ENCODE measurements around the gene MS4A15.
"Not testable (repeated sequence)": the region's sequence is repeated elsewhere in the genome, so short reads cannot be mapped to it uniquely, and the experiment has no call there.

The MS4A15 gene, protein sequence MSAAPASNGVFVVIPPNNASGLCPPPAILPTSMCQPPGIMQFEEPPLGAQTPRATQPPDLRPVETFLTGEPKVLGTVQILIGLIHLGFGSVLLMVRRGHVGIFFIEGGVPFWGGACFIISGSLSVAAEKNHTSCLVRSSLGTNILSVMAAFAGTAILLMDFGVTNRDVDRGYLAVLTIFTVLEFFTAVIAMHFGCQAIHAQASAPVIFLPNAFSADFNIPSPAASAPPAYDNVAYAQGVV

DNA sequence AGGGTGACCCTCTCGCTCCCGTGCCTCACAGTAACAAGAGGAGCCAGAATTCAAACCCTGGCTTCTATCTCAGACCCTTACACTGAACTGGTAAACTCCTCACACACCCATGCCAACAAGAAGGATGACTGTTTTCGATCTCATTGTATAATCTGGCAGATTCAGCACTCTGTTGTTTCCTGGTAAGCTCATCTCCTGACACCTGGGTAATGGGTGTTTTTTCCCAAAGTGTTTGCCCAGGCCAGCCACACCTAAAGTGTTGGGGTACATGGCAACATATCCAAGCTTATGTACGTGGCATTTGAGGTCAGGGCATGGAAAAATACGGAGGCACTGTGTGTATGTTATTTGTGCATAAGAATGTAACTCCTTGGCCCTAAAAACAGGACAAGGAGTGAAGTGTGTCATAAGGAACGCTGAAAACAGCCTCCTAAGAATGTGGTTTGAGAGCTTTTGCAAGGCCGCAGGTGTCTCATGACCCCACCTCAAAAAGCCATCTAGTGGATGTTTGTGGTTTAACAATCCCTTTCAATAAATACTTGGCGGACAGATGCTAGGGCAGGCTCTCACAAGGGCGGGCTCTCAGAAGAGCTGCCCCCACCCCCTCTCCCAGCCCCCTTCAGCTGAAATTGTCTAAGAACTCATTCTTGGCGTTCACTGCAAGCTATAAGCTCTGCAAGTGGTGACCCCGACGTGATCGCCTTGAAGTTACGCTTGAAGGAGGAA, at the start of gene MS4A15:
Gene MS4A15 (plus strand): TSS at position 561 of the 726 bp plus-strand sequence. CDS start 6,867 bp downstream, outside the sequence.
- in situ Hi-C loops (cut with HindIII; ENCODE audit: low pct_ligation_motif_present, low sequenced_read_pairs), result no loop called here
- H3K27me3 ChIP-seq (replicated peaks), result peaks cover 2% of the 10 kb centered on the region

DNA sequence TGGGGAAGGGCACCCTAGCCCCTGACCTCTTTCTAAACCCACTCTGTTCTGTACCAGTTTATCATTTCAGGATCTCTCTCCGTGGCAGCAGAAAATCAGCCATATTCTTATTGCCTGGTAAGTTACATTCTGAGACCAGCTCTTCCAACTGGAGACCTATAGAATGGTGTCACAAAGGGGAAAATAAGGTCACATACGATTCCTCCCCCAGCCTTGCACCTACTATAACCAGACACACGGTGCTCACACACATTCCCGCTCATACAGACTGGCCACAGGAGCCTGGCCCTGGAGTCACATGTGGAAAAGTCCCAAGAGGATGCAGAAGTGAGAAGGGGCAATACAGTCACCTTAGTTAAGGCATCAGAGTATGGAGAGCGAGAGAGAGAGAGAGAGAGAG, 49.7 kb upstream of the MS4A15 start:
- in situ Hi-C loops (cut with HindIII; ENCODE audit: low pct_ligation_motif_present, low sequenced_read_pairs), result no loop called here
- no peak overlapping the region for H3K27ac ChIP-seq
- no peaks in the 10 kb centered on the region for H3K27me3 ChIP-seq (replicated peaks)
- H3K36me3 ChIP-seq (replicated peaks), result no peaks in the 10 kb centered on the region
- no peak for DNase-seq
- no peak overlapping the region for H3K4me3 ChIP-seq (ENCODE audit: low read depth, low read length)
- TF ChIP-seq, protein P1, sequence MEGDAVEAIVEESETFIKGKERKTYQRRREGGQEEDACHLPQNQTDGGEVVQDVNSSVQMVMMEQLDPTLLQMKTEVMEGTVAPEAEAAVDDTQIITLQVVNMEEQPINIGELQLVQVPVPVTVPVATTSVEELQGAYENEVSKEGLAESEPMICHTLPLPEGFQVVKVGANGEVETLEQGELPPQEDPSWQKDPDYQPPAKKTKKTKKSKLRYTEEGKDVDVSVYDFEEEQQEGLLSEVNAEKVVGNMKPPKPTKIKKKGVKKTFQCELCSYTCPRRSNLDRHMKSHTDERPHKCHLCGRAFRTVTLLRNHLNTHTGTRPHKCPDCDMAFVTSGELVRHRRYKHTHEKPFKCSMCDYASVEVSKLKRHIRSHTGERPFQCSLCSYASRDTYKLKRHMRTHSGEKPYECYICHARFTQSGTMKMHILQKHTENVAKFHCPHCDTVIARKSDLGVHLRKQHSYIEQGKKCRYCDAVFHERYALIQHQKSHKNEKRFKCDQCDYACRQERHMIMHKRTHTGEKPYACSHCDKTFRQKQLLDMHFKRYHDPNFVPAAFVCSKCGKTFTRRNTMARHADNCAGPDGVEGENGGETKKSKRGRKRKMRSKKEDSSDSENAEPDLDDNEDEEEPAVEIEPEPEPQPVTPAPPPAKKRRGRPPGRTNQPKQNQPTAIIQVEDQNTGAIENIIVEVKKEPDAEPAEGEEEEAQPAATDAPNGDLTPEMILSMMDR (IDR thresholded peaks at IDR 0.05; ENCODE audit: low read depth, low read length, missing control alignments), result no peak

More for the DNA sequence above, at the start of gene MS4A15:
- TF ChIP-seq, protein P1 (IDR thresholded peaks at IDR 0.05; ENCODE audit: low read depth, low read length, missing control alignments), result peak; percentile 29
- Histone ChIP-seq H3K4me3 (ENCODE audit: low read depth, low read length) (no peak within 1 kb of the TSS), H3K36me3 (replicated peaks) (no peaks in the 10 kb centered on the region), H3K27ac (no peak within 1 kb of the TSS)
- no peak for DNase-seq

DNA sequence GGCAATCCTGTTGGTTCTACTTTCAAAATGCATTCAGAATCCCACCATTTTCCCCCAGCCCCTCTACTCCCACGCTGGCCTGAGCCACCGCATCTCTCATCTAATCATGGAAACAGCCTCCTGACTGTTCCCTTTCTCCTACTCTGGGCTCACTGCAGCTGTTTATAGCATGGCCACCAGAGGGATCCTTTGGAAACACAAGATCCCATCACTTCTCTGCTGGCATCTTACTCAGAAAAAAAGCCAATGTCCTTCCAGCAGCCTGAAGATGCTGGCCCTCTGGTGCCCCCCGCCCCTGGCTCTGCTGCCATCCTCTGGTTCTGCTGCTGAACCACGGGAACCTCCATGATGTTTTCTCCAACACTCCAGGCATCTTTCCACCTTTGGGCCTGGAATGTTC, 46.2 kb upstream of the MS4A15 start:
- Histone ChIP-seq H3K36me3 (replicated peaks) (no peaks in the 10 kb centered on the region), H3K27ac (no peak overlapping the region), H3K27me3 (replicated peaks) (no peaks in the 10 kb centered on the region), H3K4me3 (ENCODE audit: low read depth, low read length) (no peak overlapping the region)
- TF ChIP-seq, protein P1 (IDR thresholded peaks at IDR 0.05; ENCODE audit: low read depth, low read length, missing control alignments), result peak; percentile 26
- in situ Hi-C loops (cut with HindIII; ENCODE audit: low pct_ligation_motif_present, low sequenced_read_pairs), result no loop called here
- DNase-seq, result peak; percentile 5

DNA sequence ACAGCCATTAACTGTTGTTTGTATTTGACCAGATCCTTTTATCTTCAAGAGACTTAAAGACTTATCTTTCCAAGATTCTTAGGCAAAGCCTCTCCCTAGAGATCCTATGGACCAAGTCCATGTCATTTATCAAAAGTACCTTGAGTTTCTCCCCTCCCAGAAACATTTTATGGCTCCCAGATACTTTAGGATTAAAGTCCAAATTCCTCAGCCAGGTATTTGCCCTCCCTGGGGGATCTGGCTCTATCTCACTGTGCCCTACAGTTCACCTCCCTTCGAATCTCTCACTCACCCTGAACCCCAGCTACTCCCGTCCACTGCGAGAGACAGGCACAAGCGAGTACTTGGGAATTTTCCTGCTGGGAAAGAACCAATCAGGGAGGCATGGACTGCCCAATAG, 45.4 kb upstream of the MS4A15 start:
- no peaks in the 10 kb centered on the region for H3K27me3 ChIP-seq (replicated peaks)
- in situ Hi-C loops (cut with HindIII; ENCODE audit: low pct_ligation_motif_present, low sequenced_read_pairs), result no loop called here
- no peak for DNase-seq

DNA sequence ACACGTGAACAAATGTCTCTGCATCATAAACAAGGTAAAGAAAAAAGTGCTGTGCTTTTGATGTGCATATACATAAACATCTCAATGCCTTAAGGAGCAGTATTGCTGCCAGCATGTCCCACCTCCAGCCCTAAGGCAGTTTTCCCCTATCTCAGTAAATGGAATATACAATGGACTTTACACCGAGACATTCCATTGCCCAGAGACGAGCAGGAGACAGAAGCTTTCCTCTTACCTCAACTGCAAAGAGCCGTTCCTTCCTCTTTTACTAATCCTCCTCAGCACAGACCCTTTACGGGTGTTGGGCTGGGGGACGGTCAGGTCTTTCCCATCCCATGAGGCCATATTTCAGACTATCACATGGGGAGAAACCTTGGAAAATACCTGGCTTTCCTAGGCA, 43.2 kb upstream of the MS4A15 start:
- in situ Hi-C loops (cut with HindIII; ENCODE audit: low pct_ligation_motif_present, low sequenced_read_pairs); DNase-seq; H3K36me3 ChIP-seq (replicated peaks); H3K4me3 ChIP-seq (ENCODE audit: low read depth, low read length); H3K27ac ChIP-seq; H3K27me3 ChIP-seq (replicated peaks): not testable (repeated sequence)

More for the DNA sequence above, 45.4 kb upstream of the MS4A15 start:
- TF ChIP-seq, protein P1 (IDR thresholded peaks at IDR 0.05; ENCODE audit: low read depth, low read length, missing control alignments), result no peak
- Histone ChIP-seq H3K27ac (no peak overlapping the region), H3K36me3 (replicated peaks) (no peaks in the 10 kb centered on the region), H3K4me3 (ENCODE audit: low read depth, low read length) (no peak overlapping the region)

DNA sequence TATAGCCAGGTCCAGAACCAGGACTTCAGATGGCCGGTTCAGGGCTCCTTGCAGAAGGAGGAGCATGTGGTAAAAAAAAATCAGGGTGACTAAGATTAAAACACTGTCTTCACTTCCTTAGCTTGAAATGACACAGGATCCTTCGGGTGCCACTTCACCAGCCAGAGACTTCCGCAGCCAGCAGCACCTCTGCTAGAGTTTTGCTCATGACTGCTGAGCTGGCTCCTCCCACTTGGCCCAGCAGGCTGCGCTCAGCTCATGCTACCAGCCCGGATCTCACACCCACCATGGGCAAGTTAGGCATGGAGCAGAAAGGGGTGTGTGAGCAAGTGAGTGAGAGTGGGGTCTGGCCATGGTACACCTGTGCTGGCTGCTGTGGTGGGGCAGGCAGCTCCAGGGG, 38.7 kb upstream of the MS4A15 start:
- Histone ChIP-seq H3K27ac (no peak overlapping the region), H3K36me3 (replicated peaks) (no peaks in the 10 kb centered on the region), H3K27me3 (replicated peaks) (no peaks in the 10 kb centered on the region), H3K4me3 (ENCODE audit: low read depth, low read length) (no peak overlapping the region)
- no peak for DNase-seq
- TF ChIP-seq, protein P1 (IDR thresholded peaks at IDR 0.05; ENCODE audit: low read depth, low read length, missing control alignments), result no peak
- in situ Hi-C loops (cut with HindIII; ENCODE audit: low pct_ligation_motif_present, low sequenced_read_pairs), result no loop called here

All from brain microvascular endothelial cell (primary cell).